SH-SY5Y (cell line): ENCODE results near the gene WHRN.

Experiments used
- GATA2 ChIP-seq: IDR thresholded peaks from 2 replicates; pipeline ENCODE4 v1.6.1; 2011; ENCODE audit warnings: mild to moderate bottlenecking, low read depth, low read length
- GATA3 ChIP-seq: IDR thresholded peaks from 2 replicates; pipeline ENCODE4 v1.6.1; 2011; ENCODE audit warnings: low read depth, mild to moderate bottlenecking, low read length, moderate library complexity

The WHRN gene

GRCh38 chr9:114395768-114396167, 109.5 kb downstream of the WHRN start:
- TF ChIP-seq GATA3 (no peak), GATA2 (no peak)

GRCh38 chr9:114395334-114395617, 110.0 kb downstream of the WHRN start:
- TF ChIP-seq GATA3 (no peak), GATA2 (no peak)

- TF ChIP-seq GATA3, result no peak
- TF ChIP-seq GATA2, result no peak; the same call in 1 of the 2 replicates
Measured at GRCh38 chr9:114394523-114395333, 110.5 kb downstream of the WHRN start.

GRCh38 chr9:114392749-114393112, 112.5 kb downstream of the WHRN start:
- TF ChIP-seq GATA3 (no peak), GATA2 (no peak)

GRCh38 chr9:114390952-114391351, 114.3 kb downstream of the WHRN start:
- TF ChIP-seq GATA2 (no peak), GATA3 (no peak)

GRCh38 chr9:114389612-114390368, 115.5 kb downstream of the WHRN start:
- TF ChIP-seq GATA2, result no peak
- no peak for TF ChIP-seq GATA3

- TF ChIP-seq GATA2 (no peak), GATA3 (no peak)
Measured at GRCh38 chr9:114388764-114389375, 116.4 kb downstream of the WHRN start.

GRCh38 chr9:114388357-114388682, 117.0 kb downstream of the WHRN start:
- no peak for TF ChIP-seq GATA2
- no peak for TF ChIP-seq GATA3

GRCh38 chr9:114387680-114388356, 117.5 kb downstream of the WHRN start, which contains the start of gene AKNA:
Gene AKNA, minus strand, starts transcription at chr9:114387982. Its CDS starts 6,649 bp downstream, at chr9:114381333.
- TF ChIP-seq GATA2 (no peak), GATA3 (no peak)

GRCh38 chr9:114386886-114387679, 118.2 kb downstream of the WHRN start:
- no peak for TF ChIP-seq GATA2
- TF ChIP-seq GATA3, result no peak

GRCh38 chr9:114386361-114386885, 118.8 kb downstream of the WHRN start:
- TF ChIP-seq GATA3 (no peak), GATA2 (no peak)

- TF ChIP-seq GATA2 (no peak), GATA3 (no peak)
Measured at GRCh38 chr9:114385397-114386181, 119.7 kb downstream of the WHRN start.
